HCT116 (cell line): ENCODE measurements around the gene RPH3AL.

ENCODE experiments used
- CTCF ChIP-seq, 3 experiments: fragments of 200-600 bp in 1 of 3; sonication (generic) in 1 of 3; IDR thresholded peaks in 2 of 3; conservative IDR thresholded peaks in 1 of 3; 2 replicates each; pipeline ENCODE4 v1.5.1; 2012 to 2017; ENCODE audit warnings: low read depth in 2 of 3, low read length in 2 of 3, antibody characterized with exemption in 1 of 3, borderline replicate concordance in 1 of 3, control low read depth in 1 of 3, mild to moderate bottlenecking in 1 of 3, mixed read lengths in 1 of 3, mixed run types in 1 of 3, moderate library complexity in 1 of 3; ENCODE audit not compliant: insufficient read depth in 1 of 3
- POLR2AphosphoS5 ChIP-seq: IDR thresholded peaks from 2 replicates; pipeline ENCODE4 v1.6.1; 2011; ENCODE audit warnings: mild to moderate bottlenecking, low read depth, low read length, moderate library complexity
- YY1 ChIP-seq: IDR thresholded peaks from 2 replicates; pipeline ENCODE4 v1.6.1; 2011; ENCODE audit warnings: low read length, low read depth, moderate library complexity, mild to moderate bottlenecking; ENCODE audit not compliant: insufficient replicate concordance; ENCODE audit errors: extremely low read depth
- ZNF274 ChIP-seq: fragments of 200-500 bp; sonication (Bioruptor generic); IDR thresholded peaks from 2 replicates; pipeline ENCODE4 v1.6.1; 2014; ENCODE audit warnings: mild to moderate bottlenecking, low read depth, low read length, inconsistent platforms

GRCh38 chr17:237406-237955 is 115.1 kb downstream of the RPH3AL start:
- TF ChIP-seq CTCF (IDR thresholded peaks at IDR 0.05 in 2 of 3, conservative IDR thresholded peaks at IDR 0.05 in 1 of 3; ENCODE audit: borderline replicate concordance in 1 of 3, insufficient read depth in 1 of 3, low read depth in 2 of 3, low read length in 2 of 3): no peak
- TF ChIP-seq ZNF274: no peak
- no peak for TF ChIP-seq POLR2AphosphoS5
- no peak for TF ChIP-seq YY1
